Neural cell (in vitro differentiated cells): Measurements from ENCODE around the gene MAGI2. TPM values are rescaled to one million over a fixed set of nuclear protein-coding genes. Genes with fewer than 3 reads are reported as not detected.

Experiments
- H2AFZ ChIP-seq: fragments of 200-600, 300-800 bp; sonication (generic), shearing (Covaris generic); 2 replicates; pipeline ENCODE4 v1.6.0; 2014; ENCODE audit warnings: low read depth, mild to moderate bottlenecking, antibody characterized with exemption, low read length, moderate library complexity
- H3F3A ChIP-seq: fragments of 200-600 bp; shearing (Covaris generic); 2 replicates; pipeline ENCODE4 v1.6.1; 2016; ENCODE audit warnings: mild to moderate bottlenecking, moderate library complexity, mixed read lengths, antibody characterized with exemption, low read length; ENCODE audit not compliant: insufficient read depth, poor library complexity, severe bottlenecking
- H3K27ac ChIP-seq: fragments of 200-600, 300-800 bp; sonication (generic), shearing (Covaris generic); 2 replicates; pipeline ENCODE4 v1.5.1; 2014; ENCODE audit warnings: mild to moderate bottlenecking, low read length, moderate library complexity
- H3K27me3 ChIP-seq: fragments of 300-800, 200-600 bp; sonication (generic), shearing (Covaris generic); 2 replicates; pipeline ENCODE4 v1.6.0; 2014; ENCODE audit warnings: mild to moderate bottlenecking, low read depth, low read length, moderate library complexity; ENCODE audit not compliant: insufficient read depth
- H3K36me3 ChIP-seq: fragments of 300-800, 200-600 bp; sonication (generic), shearing (Covaris generic); 2 replicates; pipeline ENCODE4 v1.5.1; 2014; ENCODE audit warnings: mild to moderate bottlenecking, antibody characterized with exemption, low read length, moderate library complexity; ENCODE audit not compliant: insufficient read depth
- H3K4me2 ChIP-seq: fragments of 300-800, 200-600 bp; sonication (generic), shearing (Covaris generic); 2 replicates; pipeline ENCODE4 v1.6.0; 2014; ENCODE audit warnings: mild to moderate bottlenecking, low read length
- H3K4me3 ChIP-seq: fragments of 300-800, 200-600 bp; sonication (generic), shearing (Covaris generic); 2 replicates; pipeline ENCODE4 v1.5.1; 2014; ENCODE audit warnings: mild to moderate bottlenecking, low read length, moderate library complexity
- H3K79me2 ChIP-seq: fragments of 200-600 bp; shearing (Covaris generic); replicated peaks from 2 replicates; pipeline ENCODE4 v1.6.0; 2014; ENCODE audit warnings: mild to moderate bottlenecking, low read length, moderate library complexity; ENCODE audit not compliant: insufficient read depth
- H3K9ac ChIP-seq: fragments of 300-800, 200-600 bp; sonication (generic), shearing (Covaris generic); 2 replicates; pipeline ENCODE4 v1.6.1; 2016; ENCODE audit warnings: mild to moderate bottlenecking, low read length, mixed read lengths
- H3K9me2 ChIP-seq: fragments of 200-600 bp; shearing (Covaris generic); 2 replicates; pipeline ENCODE4 v1.6.1; 2016; ENCODE audit warnings: mild to moderate bottlenecking, low read length, mixed read lengths; ENCODE audit not compliant: insufficient read depth
- H3K9me3 ChIP-seq: fragments of 200-600, 300-800 bp; sonication (generic), shearing (Covaris generic); 2 replicates; pipeline ENCODE4 v1.6.1; 2016; ENCODE audit warnings: mild to moderate bottlenecking, mixed run types, low read length, moderate library complexity, mixed read lengths
- H4K20me1 ChIP-seq: fragments of 200-600 bp; shearing (Covaris generic); 2 replicates; pipeline ENCODE4 v1.6.1; 2016; ENCODE audit warnings: mild to moderate bottlenecking, mixed run types; ENCODE audit not compliant: insufficient read depth
- CTCF ChIP-seq: fragments of 450-650 bp; IDR thresholded peaks from 2 replicates; pipeline ENCODE4 v1.5.1; 2014; ENCODE audit warnings: antibody characterized with exemption, mild to moderate bottlenecking, moderate library complexity; ENCODE audit not compliant: poor library complexity, severe bottlenecking
- EP300 ChIP-seq: fragments of 450-650 bp; conservative IDR thresholded peaks from 2 replicates; pipeline ENCODE4 v1.6.1; 2014; ENCODE audit warnings: antibody characterized with exemption, mild to moderate bottlenecking, moderate library complexity; ENCODE audit not compliant: poor library complexity, severe bottlenecking
- EZH2 ChIP-seq: fragments of 200-600, 300-800 bp; shearing (Covaris generic), sonication (generic); IDR thresholded peaks from 2 replicates; pipeline ENCODE4 v1.6.1; 2014; ENCODE audit warnings: antibody characterized with exemption, low read length, borderline replicate concordance, mild to moderate bottlenecking; ENCODE audit not compliant: insufficient read depth, poor library complexity, severe bottlenecking
- MXI1 ChIP-seq: fragments of 450-650 bp; conservative IDR thresholded peaks from 2 replicates; pipeline ENCODE4 v1.6.1; 2014; ENCODE audit warnings: antibody characterized with exemption, mild to moderate bottlenecking; ENCODE audit not compliant: poor library complexity, severe bottlenecking
- POLR2AphosphoS5 ChIP-seq: IDR thresholded peaks from 2 replicates; pipeline ENCODE4 v1.6.1; 2012
- RAD21 ChIP-seq: fragments of 450-650 bp; conservative IDR thresholded peaks from 2 replicates; pipeline ENCODE4 v1.6.1; 2014; ENCODE audit warnings: antibody characterized with exemption, mild to moderate bottlenecking, moderate library complexity
- REST ChIP-seq: IDR thresholded peaks from 2 replicates; pipeline ENCODE4 v1.6.1; 2012; ENCODE audit warnings: borderline replicate concordance
- SMC3 ChIP-seq: fragments of 450-650 bp; conservative IDR thresholded peaks from 2 replicates; pipeline ENCODE4 v1.6.1; 2014; ENCODE audit warnings: antibody characterized with exemption, mild to moderate bottlenecking, moderate library complexity; ENCODE audit not compliant: poor library complexity
- TAF1 ChIP-seq: IDR thresholded peaks from 2 replicates; pipeline ENCODE4 v1.6.1; 2012; ENCODE audit warnings: low read depth
- polyA plus RNA-seq: library from polyadenylated mRNA; depleted of rRNA; stranded (reverse); fragments of >200 nt; gene quantifications from 2 replicates; pipeline ENCODE4 v1.2.3, GENCODE V29; 2014

MAGI2 gene
- polyA plus RNA-seq, 1 donor from 2014 or later = 19.3 TPM

- H3K79me2 ChIP-seq = no peaks in the 10 kb centered on the region
- no peaks in the 10 kb centered on the region for H3K27me3 ChIP-seq
- H3F3A ChIP-seq = no peaks in the 10 kb centered on the region
- H3K9me2 ChIP-seq = no peaks in the 10 kb centered on the region
- no peak overlapping the region for H3K27ac ChIP-seq
- no peak overlapping the region for H2AFZ ChIP-seq
- H3K4me3 ChIP-seq = no peak overlapping the region
- no peak overlapping the region for H3K9ac ChIP-seq
- H3K36me3 ChIP-seq = no peaks in the 10 kb centered on the region
- H3K4me2 ChIP-seq = no peak overlapping the region
- TF ChIP-seq EZH2 (no peak), MXI1 (no peak), REST (no peak), CTCF (no peak), EP300 (no peak), POLR2AphosphoS5 (no peak), TAF1 (no peak), RAD21 (no peak), SMC3 (no peak)
- no peaks in the 10 kb centered on the region for H4K20me1 ChIP-seq
- peaks cover 3% of the 10 kb centered on the region for H3K9me3 ChIP-seq
Measured at GRCh38 chr7:78037603-78038002, 1415.9 kb downstream of the MAGI2 start.

DNA sequence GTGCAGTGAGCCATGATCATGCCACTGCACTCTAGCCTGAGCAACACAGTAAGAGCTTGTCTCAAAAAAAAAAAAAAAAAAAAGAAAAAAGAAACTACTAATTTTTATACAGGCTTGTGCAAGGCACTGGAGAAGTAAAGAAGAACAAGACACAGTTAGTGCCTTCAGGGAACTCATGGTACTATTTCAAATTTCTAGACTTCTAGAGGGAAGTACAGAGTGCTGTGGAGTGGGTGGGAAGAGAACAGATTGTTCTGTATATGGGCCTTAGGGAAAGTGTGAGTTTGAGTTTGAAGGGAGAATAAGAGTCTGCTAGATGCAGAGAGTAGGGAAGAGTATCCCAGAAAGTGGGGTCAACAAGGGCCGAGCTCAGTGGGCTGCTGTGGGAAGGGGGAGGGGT lies 1420.1 kb downstream of the MAGI2 start:
- no peaks in the 10 kb centered on the region for H3K79me2 ChIP-seq
- TF ChIP-seq POLR2AphosphoS5 = no peak

DNA sequence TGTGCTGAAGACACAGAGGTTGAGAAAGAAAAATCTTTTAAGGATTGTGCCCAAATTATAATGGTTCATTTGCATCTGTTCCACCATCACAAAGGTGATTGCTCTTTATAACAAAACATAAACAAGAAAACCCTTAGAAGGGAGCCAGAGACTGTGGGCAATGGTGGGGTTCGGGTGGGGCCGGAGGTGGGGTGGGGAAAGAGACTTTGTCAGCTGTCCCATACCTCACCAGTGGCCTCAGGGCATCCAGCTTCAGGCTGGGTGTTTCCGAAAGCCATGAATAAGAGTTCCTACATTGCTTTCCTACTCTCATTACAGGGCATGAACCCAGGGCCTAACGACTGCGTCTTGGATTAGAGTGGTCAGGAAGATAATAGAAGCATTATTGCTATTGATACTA lies 1427.0 kb downstream of the MAGI2 start:
- Histone ChIP-seq H3F3A (no peaks in the 10 kb centered on the region), H3K36me3 (no peaks in the 10 kb centered on the region), H3K27ac (no peak overlapping the region)

More for the DNA sequence above, 1420.1 kb downstream of the MAGI2 start:
- Histone ChIP-seq H3K27me3 (no peaks in the 10 kb centered on the region), H3K27ac (no peak overlapping the region), H2AFZ (no peak overlapping the region), H3K4me3 (no peak overlapping the region), H4K20me1 (no peaks in the 10 kb centered on the region), H3K9me3 (no peaks in the 10 kb centered on the region), H3F3A (no peaks in the 10 kb centered on the region), H3K4me2 (no peak overlapping the region), H3K9ac (no peak overlapping the region), H3K36me3 (no peaks in the 10 kb centered on the region), H3K9me2 (no peaks in the 10 kb centered on the region)

More for the DNA sequence above, 1427.0 kb downstream of the MAGI2 start:
- TF ChIP-seq MXI1 = no peak
- no peak for TF ChIP-seq REST
- no peak for TF ChIP-seq SMC3
- TF ChIP-seq CTCF = no peak
- TF ChIP-seq EP300 = no peak
- no peak for TF ChIP-seq TAF1
- TF ChIP-seq EZH2 = no peak
- TF ChIP-seq RAD21 = no peak
- Histone ChIP-seq H3K79me2 (no peaks in the 10 kb centered on the region), H3K9ac (no peak overlapping the region), H4K20me1 (no peaks in the 10 kb centered on the region), H2AFZ (no peak overlapping the region), H3K4me2 (no peak overlapping the region), H3K9me2 (no peaks in the 10 kb centered on the region), H3K9me3 (no peaks in the 10 kb centered on the region), H3K4me3 (no peak overlapping the region), H3K27me3 (no peaks in the 10 kb centered on the region)
